ENCODE results near the gene TELO2.

TELO2 gene

GRCh38 chr16:1458977-1459341 is 34.2 kb upstream of the TELO2 start:
- Histone ChIP-seq H3K4me1 (ENCODE audit: control insufficient read depth, insufficient read depth, low read length) (no peaks in the 10 kb centered on the region), H3K36me3 (ENCODE audit: control insufficient read depth in 2 of 2, insufficient read depth in 1 of 2, low read length in 2 of 2) (peaks cover 0 to 70% of the 10 kb centered on the region in 2 experiments; a peak in 1 of 3 replicates), H3K27ac (ENCODE audit: extremely low read depth, low read depth, low read length) (no peak overlapping the region), H3K4me3 (ENCODE audit: low read depth, low read length) (no peak overlapping the region), H3K9me3 (ENCODE audit: control insufficient read depth, insufficient read depth, low read depth, low read length) (no peaks in the 10 kb centered on the region)
- POLR2A ChIA-PET, result no interaction called here
- no peak for TF ChIP-seq ZNF274 (IDR thresholded peaks at IDR 0.05; ENCODE audit: low read length)
- no peak for TF ChIP-seq ZNF274 (tag by site-specific recombination; IDR thresholded peaks at IDR 0.05; ENCODE audit: borderline replicate concordance)
- TF ChIP-seq, protein P1, sequence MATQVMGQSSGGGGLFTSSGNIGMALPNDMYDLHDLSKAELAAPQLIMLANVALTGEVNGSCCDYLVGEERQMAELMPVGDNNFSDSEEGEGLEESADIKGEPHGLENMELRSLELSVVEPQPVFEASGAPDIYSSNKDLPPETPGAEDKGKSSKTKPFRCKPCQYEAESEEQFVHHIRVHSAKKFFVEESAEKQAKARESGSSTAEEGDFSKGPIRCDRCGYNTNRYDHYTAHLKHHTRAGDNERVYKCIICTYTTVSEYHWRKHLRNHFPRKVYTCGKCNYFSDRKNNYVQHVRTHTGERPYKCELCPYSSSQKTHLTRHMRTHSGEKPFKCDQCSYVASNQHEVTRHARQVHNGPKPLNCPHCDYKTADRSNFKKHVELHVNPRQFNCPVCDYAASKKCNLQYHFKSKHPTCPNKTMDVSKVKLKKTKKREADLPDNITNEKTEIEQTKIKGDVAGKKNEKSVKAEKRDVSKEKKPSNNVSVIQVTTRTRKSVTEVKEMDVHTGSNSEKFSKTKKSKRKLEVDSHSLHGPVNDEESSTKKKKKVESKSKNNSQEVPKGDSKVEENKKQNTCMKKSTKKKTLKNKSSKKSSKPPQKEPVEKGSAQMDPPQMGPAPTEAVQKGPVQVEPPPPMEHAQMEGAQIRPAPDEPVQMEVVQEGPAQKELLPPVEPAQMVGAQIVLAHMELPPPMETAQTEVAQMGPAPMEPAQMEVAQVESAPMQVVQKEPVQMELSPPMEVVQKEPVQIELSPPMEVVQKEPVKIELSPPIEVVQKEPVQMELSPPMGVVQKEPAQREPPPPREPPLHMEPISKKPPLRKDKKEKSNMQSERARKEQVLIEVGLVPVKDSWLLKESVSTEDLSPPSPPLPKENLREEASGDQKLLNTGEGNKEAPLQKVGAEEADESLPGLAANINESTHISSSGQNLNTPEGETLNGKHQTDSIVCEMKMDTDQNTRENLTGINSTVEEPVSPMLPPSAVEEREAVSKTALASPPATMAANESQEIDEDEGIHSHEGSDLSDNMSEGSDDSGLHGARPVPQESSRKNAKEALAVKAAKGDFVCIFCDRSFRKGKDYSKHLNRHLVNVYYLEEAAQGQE (tag by site-specific recombination; IDR thresholded peaks at IDR 0.05), result no peak
- TF ChIP-seq, protein P2, sequence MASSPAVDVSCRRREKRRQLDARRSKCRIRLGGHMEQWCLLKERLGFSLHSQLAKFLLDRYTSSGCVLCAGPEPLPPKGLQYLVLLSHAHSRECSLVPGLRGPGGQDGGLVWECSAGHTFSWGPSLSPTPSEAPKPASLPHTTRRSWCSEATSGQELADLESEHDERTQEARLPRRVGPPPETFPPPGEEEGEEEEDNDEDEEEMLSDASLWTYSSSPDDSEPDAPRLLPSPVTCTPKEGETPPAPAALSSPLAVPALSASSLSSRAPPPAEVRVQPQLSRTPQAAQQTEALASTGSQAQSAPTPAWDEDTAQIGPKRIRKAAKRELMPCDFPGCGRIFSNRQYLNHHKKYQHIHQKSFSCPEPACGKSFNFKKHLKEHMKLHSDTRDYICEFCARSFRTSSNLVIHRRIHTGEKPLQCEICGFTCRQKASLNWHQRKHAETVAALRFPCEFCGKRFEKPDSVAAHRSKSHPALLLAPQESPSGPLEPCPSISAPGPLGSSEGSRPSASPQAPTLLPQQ (tag by site-specific recombination; IDR thresholded peaks at IDR 0.05), result no peak
- TF ChIP-seq, protein P3, sequence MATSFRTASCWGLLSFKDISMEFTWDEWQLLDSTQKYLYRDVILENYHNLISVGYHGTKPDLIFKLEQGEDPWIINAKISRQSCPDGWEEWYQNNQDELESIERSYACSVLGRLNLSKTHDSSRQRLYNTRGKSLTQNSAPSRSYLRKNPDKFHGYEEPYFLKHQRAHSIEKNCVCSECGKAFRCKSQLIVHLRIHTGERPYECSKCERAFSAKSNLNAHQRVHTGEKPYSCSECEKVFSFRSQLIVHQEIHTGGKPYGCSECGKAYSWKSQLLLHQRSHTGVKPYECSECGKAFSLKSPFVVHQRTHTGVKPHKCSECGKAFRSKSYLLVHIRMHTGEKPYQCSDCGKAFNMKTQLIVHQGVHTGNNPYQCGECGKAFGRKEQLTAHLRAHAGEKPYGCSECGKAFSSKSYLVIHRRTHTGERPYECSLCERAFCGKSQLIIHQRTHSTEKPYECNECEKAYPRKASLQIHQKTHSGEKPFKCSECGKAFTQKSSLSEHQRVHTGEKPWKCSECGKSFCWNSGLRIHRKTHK (tag by site-specific recombination; IDR thresholded peaks at IDR 0.05), result no peak
- TF ChIP-seq ZNF174 (tag by site-specific recombination; IDR thresholded peaks at IDR 0.05), result no peak
- TF ChIP-seq ZNF37A (tag by site-specific recombination; IDR thresholded peaks at IDR 0.05), result no peak
- CTCF ChIA-PET, result interaction anchor here (1.0 kb wide), 1 partner anchor 96 kb away, joined by 3 read pairs; no protein-coding TSS in a partner anchor

DNA sequence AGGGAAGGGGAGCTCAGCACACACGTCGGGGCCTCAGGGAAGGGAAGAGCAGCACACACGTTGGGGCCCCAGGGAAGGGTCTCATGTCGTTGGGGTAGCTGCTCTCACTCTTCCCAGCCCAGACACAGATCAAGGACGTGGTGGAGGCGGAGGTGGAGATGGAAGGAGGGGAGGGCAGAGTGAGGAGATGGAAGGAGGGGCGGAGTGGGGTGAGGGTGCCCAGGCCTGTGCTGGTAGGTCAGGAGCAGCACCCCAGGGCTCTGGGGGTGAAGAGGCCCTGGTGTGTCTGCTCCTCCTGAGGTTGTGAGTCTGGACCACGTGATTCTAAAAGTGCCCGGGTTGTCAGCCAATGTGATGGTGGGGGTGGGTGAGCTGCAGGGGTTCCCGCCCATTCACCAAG is 33.2 kb upstream of the TELO2 start:
- H3K4me3 ChIP-seq (ENCODE audit: low read depth, low read length), result no peak overlapping the region
- H3K9me3 ChIP-seq (ENCODE audit: control insufficient read depth, insufficient read depth, low read depth, low read length), result no peaks in the 10 kb centered on the region
- CTCF ChIA-PET, result no interaction called here
- no peak overlapping the region for H3K27ac ChIP-seq (ENCODE audit: extremely low read depth, low read depth, low read length)
- peaks cover 0 to 65% of the 10 kb centered on the region in 2 experiments; a peak in 1 of 3 replicates for H3K36me3 ChIP-seq (ENCODE audit: control insufficient read depth in 2 of 2, insufficient read depth in 1 of 2, low read length in 2 of 2)
- H3K4me1 ChIP-seq (ENCODE audit: control insufficient read depth, insufficient read depth, low read length), result no peaks in the 10 kb centered on the region
- POLR2A ChIA-PET, result interaction anchor here (0.6 kb wide), 1 partner anchor 19 kb away, joined by 3 read pairs; no protein-coding TSS in a partner anchor
- TF ChIP-seq ZNF391 (tag by site-specific recombination; IDR thresholded peaks at IDR 0.05; ENCODE audit: borderline replicate concordance, low read depth), result no peak
- TF ChIP-seq ZNF366 (tag by site-specific recombination; conservative IDR thresholded peaks at IDR 0.05), result no peak
- no peak for TF ChIP-seq ZNF747 (tag by site-specific recombination; IDR thresholded peaks at IDR 0.05)
- TF ChIP-seq ZNF768 (tag by site-specific recombination; IDR thresholded peaks at IDR 0.05), result no peak
- no peak for TF ChIP-seq WT1 (tag by site-specific recombination; IDR thresholded peaks at IDR 0.05)

DNA sequence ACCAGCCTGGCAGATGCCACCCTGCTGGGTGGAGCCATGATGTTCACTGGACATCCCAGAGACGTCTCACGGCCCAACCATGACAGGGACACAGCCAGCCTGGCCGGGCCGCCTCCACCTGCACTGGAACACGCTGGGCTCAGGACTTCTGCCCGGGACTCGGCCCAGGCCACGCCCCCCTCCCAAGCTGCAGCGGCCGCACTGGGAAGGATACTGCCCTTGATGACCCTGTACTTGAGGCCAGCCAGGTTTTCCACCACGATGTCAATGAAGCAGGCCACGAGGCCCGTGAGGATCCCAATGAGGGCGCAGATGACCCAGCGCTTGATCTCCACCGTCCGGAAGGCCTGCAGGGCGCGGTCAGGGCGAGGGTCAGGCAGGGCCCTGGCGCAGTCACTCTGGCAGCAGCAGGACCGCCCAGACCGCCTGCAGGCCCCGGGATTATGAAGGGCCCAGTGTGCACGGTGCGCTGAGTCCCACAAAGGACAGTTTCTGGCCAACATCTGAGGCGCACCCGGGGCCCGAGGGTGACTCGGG is 32.5 kb upstream of the TELO2 start:
- Histone ChIP-seq H3K4me1 (ENCODE audit: control insufficient read depth, insufficient read depth, low read length) (no peaks in the 10 kb centered on the region), H3K27ac (ENCODE audit: extremely low read depth, low read depth, low read length) (no peak overlapping the region), H3K9me3 (ENCODE audit: control insufficient read depth, insufficient read depth, low read depth, low read length) (no peaks in the 10 kb centered on the region), H3K4me3 (ENCODE audit: low read depth, low read length) (no peak overlapping the region), H3K36me3 (ENCODE audit: control insufficient read depth in 2 of 2, insufficient read depth in 1 of 2, low read length in 2 of 2) (peaks cover 0 to 58% of the 10 kb centered on the region in 2 experiments; a peak in 1 of 3 replicates)
- ChIA-PET CTCF (no interaction called here), POLR2A (no interaction called here)
- peak; percentile 39 for TF ChIP-seq KLF9 (tag by site-specific recombination; IDR thresholded peaks at IDR 0.05; ENCODE audit: low read depth)
- TF ChIP-seq SP7 (tag by site-specific recombination; IDR thresholded peaks at IDR 0.05), result no peak
